SK-N-MC (cell line): ENCODE results near the gene VKORC1L1.

ENCODE experiments used
- DNase-seq: peaks from one replicate; pipeline ENCODE4 v3.0.0-alpha.2; 2011; ENCODE audit warnings: low read depth, low spot score
- H3K27ac ChIP-seq: fragments of 200-600 bp; sonication (generic); 2 replicates; pipeline ENCODE4 v1.5.1; 2016; ENCODE audit warnings: mixed run types
- H3K36me3 ChIP-seq: fragments of 200-600 bp; sonication (generic); 2 replicates; pipeline ENCODE4 v1.6.1; 2017; ENCODE audit warnings: antibody characterized with exemption, low read length, mixed read lengths; ENCODE audit not compliant: insufficient read depth
- H3K4me3 ChIP-seq: fragments of 200-600 bp; sonication (generic); 2 replicates; pipeline ENCODE4 v1.5.1; 2016
- H3K9ac ChIP-seq: fragments of 200-600 bp; sonication (generic); 2 replicates; pipeline ENCODE4 v1.8.0; 2017; ENCODE audit warnings: mixed run types, mixed read lengths; ENCODE audit not compliant: insufficient read length
- H3K9me3 ChIP-seq: fragments of 200-600 bp; sonication (generic); 2 replicates; pipeline ENCODE4 v1.6.1; 2017; ENCODE audit warnings: low read depth, mild to moderate bottlenecking, antibody characterized with exemption, low read length, moderate library complexity, mixed read lengths
- EZH2 ChIP-seq: fragments of 200-600 bp; sonication (generic); IDR thresholded peaks from one replicate; pipeline ENCODE4 v1.6.1; 2017; ENCODE audit warnings: antibody characterized with exemption
- FOXP2 ChIP-seq: optimal IDR thresholded peaks from 2 replicates; pipeline ENCODE3; 2011; ENCODE audit warnings: mild to moderate bottlenecking, moderate library complexity; ENCODE audit not compliant: insufficient read depth; ENCODE audit errors: extremely low read length, control extremely low read depth
- POLR2AphosphoS5 ChIP-seq: IDR thresholded peaks from 2 replicates; pipeline ENCODE4 v1.6.1; 2012; ENCODE audit warnings: mild to moderate bottlenecking, low read depth, low read length, borderline replicate concordance

VKORC1L1 gene

GRCh38 chr7:65976659-65977196 lies 103.9 kb downstream of the VKORC1L1 start:
- DNase-seq = no peak
- no peak overlapping the region for H3K9ac ChIP-seq
- no peak overlapping the region for H3K4me3 ChIP-seq
- no peak overlapping the region for H3K27ac ChIP-seq
- TF ChIP-seq EZH2 = no peak
- TF ChIP-seq POLR2AphosphoS5 = no peak
- no peaks in the 10 kb centered on the region for H3K9me3 ChIP-seq
- H3K36me3 ChIP-seq = peaks cover 54% of the 10 kb centered on the region; the same call in 1 of the 2 replicates

- Histone ChIP-seq H3K27ac (no peak overlapping the region), H3K9me3 (no peaks in the 10 kb centered on the region), H3K36me3 (peaks cover 36% of the 10 kb centered on the region; the same call in 1 of the 2 replicates), H3K4me3 (no peak overlapping the region), H3K9ac (no peak overlapping the region)
- no peak for DNase-seq
- TF ChIP-seq EZH2 = no peak
- TF ChIP-seq FOXP2 = no peak
- TF ChIP-seq POLR2AphosphoS5 = no peak
These were observed 106.2 kb downstream of the VKORC1L1 start for GRCh38 chr7:65978891-65979582.

GRCh38 chr7:65979583-65980477 lies 107.0 kb downstream of the VKORC1L1 start:
- no peak overlapping the region for H3K4me3 ChIP-seq
- no peak overlapping the region for H3K27ac ChIP-seq
- H3K9ac ChIP-seq = no peak overlapping the region
- peaks cover 28% of the 10 kb centered on the region; the same call in 1 of the 2 replicates for H3K36me3 ChIP-seq
- no peak for DNase-seq
- no peak for TF ChIP-seq POLR2AphosphoS5
- TF ChIP-seq FOXP2 = no peak
- TF ChIP-seq EZH2 = no peak
- H3K9me3 ChIP-seq = no peaks in the 10 kb centered on the region

GRCh38 chr7:65980478-65981250 lies 107.8 kb downstream of the VKORC1L1 start:
- Histone ChIP-seq H3K27ac (no peak overlapping the region), H3K9ac (peak overlapping the region; percentile 93), H3K36me3 (peaks cover 25% of the 10 kb centered on the region; the same call in 1 of the 2 replicates), H3K4me3 (peak overlapping the region; percentile 97), H3K9me3 (no peaks in the 10 kb centered on the region)
- TF ChIP-seq FOXP2 (no peak), EZH2 (no peak), POLR2AphosphoS5 (no peak)
- no peak for DNase-seq

GRCh38 chr7:65981965-65982792 lies 109.3 kb downstream of the VKORC1L1 start, which contains the start of gene GUSB:
Gene GUSB, minus strand, starts transcription at chr7:65982213. Its CDS starts 30 bp downstream, at chr7:65982183.
- peak; percentile 43 for TF ChIP-seq FOXP2
- TF ChIP-seq EZH2 = no peak
- peak; percentile 94 for TF ChIP-seq POLR2AphosphoS5

GRCh38 chr7:65983965-65984658 lies 111.2 kb downstream of the VKORC1L1 start:
- no peak for DNase-seq
- TF ChIP-seq FOXP2 (no peak), EZH2 (no peak), POLR2AphosphoS5 (no peak)
- Histone ChIP-seq H3K36me3 (peaks cover 13% of the 10 kb centered on the region; the same call in 1 of the 2 replicates), H3K9me3 (no peaks in the 10 kb centered on the region), H3K4me3 (no peak overlapping the region), H3K27ac (no peak overlapping the region), H3K9ac (no peak overlapping the region)

More at GRCh38 chr7:65981965-65982792, 109.3 kb downstream of the VKORC1L1 start, which contains the start of gene GUSB:
- DNase-seq = peak; percentile 35
- peak within 1 kb of the TSS; percentile 97 for H3K4me3 ChIP-seq
- H3K27ac ChIP-seq = 0 out of 2 replicates have a peak within 1 kb of the TSS, but pooled peaks have one; percentile 50
- peaks cover 15% of the 10 kb centered on the region; the same call in 1 of the 2 replicates for H3K36me3 ChIP-seq
- no peaks in the 10 kb centered on the region for H3K9me3 ChIP-seq
- H3K9ac ChIP-seq = peak within 1 kb of the TSS; percentile 93
